ENCODE data around the gene CFAP47.
"Not testable (repeated sequence)": the region's sequence is repeated elsewhere in the genome, so short reads cannot be mapped to it uniquely, and the experiment has no call there.

Gene CFAP47, protein sequence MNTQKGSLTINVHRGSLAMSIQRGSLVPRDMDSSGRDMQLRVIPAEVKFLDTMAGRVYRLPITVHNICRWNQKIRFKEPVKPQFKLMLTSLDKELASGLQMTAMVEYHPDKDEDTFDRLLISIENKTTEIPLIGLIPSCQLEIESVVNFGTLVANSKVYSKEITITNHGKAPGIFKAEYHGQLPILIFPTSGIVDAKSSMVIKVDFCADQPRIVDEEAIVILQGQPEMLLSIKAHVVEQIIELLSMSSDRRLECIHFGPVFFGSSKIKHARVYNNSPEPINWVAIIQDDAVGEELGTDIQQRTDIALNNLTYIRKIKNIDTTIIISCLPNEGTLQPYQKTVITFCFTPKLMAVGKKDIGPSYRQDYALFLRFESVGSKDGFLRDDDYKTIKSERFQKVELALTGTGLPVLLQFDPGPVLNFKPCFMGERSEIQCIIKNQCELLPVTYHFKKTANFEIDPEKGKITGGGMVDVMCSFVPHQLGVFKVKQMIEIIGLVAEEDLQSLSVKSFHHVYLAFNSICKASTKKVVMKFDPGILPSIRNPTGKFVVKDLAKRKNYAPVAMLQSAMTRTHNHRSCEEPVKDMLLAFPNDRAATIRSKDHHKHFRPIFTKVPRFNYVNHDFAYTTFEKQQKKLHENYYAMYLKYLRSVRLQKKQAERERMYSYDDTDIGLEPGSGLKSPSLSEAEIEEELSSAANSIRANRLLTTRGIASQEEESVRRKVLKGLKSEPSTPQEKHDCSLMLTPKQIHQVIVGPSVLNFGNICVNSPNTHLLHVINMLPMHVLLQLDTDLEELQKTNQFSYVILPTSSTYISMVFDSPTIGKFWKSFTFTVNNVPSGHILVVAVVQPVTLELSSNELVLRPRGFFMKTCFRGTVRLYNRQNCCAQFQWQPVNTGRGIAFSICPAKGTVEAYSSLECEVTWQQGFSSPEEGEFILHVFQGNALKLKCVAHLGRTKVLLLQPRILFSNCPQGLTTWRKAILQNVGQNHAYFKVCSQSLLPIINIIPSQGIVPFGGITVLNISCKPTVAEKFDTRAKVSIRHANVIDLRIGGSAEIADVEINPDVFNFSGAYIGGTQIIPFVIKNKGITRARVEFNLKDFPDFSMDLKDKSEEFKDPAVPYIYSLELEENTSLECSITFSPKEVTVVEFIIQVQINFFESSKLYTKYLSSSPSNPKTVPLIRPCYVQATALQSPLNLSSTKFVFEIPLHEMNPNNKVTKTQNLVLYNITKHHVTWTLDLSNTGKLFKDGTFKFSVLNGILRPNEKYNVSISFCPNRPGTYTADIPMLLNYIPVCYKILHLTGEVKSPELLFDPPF (N-terminal part only)

DNA sequence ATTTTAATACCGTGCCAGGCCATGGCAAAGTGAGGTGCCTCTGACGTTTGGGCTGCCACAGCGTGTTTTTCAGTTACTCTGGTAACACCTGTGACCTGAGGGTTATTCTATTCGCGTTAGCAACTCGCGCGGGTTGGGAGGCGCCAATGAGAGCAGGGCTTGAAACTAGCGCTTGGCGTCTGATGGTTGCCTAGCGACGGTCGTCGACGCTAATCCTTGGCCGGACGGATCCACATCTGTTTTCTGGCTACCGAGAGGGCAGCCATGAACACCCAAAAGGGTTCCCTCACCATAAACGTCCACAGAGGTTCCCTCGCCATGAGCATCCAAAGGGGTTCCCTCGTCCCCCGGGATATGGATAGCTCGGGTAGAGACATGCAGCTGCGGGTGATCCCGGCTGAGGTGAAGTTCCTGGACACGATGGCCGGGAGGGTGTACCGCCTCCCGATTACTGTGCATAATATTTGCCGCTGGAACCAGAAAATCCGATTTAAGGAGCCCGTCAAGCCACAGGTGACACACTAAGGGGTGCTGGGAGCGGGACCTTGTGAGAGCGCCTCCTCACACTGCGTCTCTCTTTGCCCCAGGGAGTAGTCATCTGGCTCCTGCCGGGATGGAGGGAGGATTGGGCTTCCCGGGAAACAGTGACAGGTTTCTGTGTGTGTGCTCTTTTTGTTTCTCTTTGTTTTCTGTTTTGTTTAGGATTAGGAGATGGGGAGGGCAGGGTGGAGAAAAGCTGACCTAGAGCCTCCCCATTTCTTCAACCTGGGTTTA, at the start of gene CFAP47:
Gene CFAP47 (plus strand): TSS at position 199 of the 774 bp plus-strand sequence. CDS start 66 bp downstream, at position 265.
- no peak for DNase-seq

- DNase-seq = no peak
Measured at GRCh38 chrX:35880601-35881000, 38.9 kb upstream of the CFAP47 start.

DNA sequence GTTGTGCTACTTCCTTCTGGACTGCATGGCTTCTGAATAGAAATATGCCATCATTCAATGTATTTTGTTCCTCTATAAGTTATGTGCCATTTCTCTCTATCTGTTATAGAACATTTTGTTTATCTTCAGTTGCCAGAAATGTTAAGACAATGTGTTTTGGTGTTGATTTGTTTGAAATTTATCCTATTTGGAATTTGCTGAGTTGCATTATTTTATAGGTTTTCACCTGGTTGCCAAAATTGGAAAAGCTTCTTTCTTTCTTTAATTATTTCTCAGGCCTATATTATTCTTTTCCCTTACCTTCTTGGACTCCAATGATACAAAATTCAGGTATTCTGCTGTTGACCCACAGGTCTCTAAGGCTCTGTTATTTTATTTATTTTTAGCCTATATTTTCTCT, 33.4 kb upstream of the CFAP47 start:
- no peak for DNase-seq

GRCh38 chrX:35890699-35891098, 28.8 kb upstream of the CFAP47 start:
- DNase-seq = no peak

GRCh38 chrX:35986816-35987215, 67.3 kb downstream of the CFAP47 start:
- not testable (repeated sequence) for DNase-seq

- DNase-seq = no peak
Measured at GRCh38 chrX:36007207-36007606, 87.7 kb downstream of the CFAP47 start.

GRCh38 chrX:36019125-36019524, 99.6 kb downstream of the CFAP47 start:
- no peak for DNase-seq

DNA sequence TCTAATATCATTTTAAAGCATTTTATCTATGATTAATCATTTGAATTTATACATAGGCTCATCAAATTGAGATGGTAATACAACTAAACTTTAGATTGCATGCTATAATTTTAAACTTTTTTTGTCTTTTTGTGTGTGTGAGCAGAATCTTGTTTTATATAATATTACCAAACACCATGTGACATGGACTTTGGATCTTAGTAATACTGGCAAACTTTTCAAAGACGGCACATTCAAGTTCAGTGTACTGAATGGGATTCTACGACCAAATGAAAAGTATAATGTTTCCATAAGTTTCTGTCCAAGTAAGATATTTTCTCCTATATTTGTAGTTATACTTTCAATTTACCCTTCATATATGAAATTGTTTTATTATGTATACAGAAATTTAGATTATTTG, 116.0 kb downstream of the CFAP47 start:
- DNase-seq = no peak

- no peak for DNase-seq
Measured at GRCh38 chrX:36062778-36063177, 143.2 kb downstream of the CFAP47 start.

DNA sequence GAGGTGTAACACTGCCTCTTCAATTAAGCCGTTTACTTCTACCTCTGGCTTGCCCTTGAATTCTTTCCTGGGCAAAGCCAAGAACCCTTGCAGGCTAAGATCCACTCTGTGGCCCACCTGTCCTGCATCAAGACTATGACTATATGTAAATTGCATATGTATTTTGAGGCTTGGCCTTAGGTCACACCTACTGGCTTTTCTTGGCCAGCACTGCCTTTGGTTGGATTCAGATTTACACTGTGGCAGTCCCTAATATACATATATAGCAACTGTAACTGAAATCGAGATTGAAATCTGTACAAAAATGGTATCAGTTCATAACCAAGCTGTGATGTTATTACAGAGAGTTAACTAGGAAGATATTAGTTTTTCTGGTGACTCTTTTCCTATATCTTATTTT, 151.5 kb downstream of the CFAP47 start:
- DNase-seq = no peak

DNA sequence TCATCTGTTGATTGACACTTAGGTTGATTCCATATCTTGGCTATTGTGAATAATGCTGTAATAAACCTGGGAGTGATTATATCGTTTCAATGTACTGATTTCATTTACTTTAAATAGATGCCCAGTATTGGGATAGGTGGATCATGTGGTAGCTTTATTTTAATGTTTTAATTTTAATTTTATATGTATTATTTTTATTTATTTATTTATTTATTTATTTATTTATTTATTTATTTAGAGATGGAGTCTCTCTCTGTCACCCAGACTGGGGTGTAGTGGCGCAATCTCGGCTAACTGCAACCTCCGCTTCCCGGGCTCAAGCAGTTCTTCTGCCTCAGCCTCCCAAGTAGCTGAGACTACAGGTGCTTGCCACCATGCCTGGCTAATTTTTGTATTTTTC, 155.5 kb downstream of the CFAP47 start:
- DNase-seq = not testable (repeated sequence)

DNA sequence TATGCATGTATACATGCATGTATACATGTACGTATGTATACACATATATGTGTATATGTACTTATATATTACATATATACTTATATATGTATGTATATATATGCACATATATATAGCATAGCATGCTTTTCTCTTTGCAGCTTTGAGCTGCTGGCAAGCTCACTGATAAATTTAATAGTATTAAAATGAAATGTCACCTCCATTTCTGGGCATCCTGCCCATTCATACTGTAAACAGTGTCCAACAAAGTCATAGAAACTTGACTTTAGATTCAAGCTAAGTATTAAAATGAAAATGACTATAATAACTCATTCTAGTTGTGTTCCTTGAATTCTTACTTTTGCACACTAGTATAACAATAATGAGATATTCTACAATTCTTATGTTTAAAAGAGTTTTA, 163.7 kb downstream of the CFAP47 start:
- no peak for DNase-seq

DNA sequence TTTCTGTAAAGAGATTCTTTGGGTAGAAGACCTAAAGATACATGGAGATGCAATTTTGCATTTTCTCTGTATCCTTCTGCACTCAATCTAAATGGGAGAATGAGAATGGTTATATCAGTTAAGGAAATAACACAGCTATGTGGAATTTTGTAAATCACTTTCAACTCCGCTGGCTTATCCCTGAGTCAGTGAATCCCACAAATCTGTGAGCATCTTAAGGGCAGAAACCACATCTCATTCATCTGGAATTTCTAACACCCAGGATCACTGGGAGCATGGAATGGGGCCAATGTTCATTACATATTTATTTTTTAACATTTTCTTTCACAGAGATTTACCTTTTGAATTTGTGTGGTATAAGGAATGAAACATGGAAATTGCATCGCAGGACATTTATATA, 167.8 kb downstream of the CFAP47 start:
- DNase-seq = no peak

DNA sequence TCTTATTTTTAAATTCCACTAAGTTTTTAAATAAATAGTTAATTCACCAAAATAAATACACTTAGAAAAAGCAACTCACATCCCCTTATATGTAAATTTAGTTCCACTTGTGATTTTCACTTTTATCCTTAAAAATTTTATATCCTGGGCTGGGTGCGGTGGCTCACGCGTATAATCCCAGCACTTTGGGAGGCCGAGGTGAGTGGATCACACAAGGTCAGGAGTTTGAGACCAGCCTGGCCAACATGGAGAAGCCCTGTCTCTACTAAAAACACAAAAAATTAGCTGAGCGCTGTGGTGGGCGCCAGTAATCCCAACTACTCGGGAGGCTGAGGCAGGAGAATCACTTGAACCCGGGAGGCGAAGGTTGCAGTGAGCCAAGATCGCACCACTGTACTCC, 169.4 kb downstream of the CFAP47 start:
- DNase-seq = not testable (repeated sequence)

DNA sequence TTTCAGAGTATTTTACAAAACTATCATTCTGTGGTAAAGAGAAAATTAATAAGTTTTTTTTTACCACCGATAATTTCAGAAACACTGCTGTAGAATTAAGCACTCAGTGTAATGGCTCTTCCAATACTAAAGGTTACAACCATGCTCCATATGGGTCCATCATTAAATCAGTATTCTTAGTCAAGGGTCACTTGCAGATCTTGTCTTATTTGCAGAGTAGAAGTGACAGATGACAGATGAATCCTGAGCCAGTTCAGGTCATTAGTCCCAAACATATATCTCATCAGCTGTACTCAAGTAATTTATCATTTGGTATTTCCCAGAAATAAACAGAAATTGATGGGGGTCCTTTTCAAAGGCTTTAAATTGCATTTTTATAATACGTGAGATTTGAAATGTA, 182.9 kb downstream of the CFAP47 start:
- no peak for DNase-seq

DNA sequence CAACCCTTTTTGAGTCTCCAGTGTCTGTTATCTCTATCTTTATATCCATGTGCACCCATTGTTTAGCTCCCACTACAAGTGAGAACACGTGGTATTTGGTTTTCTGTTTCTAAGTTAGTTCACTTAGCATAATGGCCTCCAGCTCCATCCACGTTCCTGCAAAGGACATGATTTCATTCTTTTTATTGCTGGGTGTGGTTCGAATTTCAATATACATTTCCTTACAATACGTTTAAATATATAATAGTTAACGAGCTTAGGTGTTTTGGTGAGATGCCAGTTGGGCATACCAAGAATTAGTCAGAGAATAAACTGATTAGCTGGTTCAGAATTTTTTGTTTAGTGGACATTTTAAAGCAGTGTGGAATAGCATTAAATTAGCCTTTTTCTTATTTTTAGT, 196.7 kb downstream of the CFAP47 start:
- DNase-seq = no peak

DNA sequence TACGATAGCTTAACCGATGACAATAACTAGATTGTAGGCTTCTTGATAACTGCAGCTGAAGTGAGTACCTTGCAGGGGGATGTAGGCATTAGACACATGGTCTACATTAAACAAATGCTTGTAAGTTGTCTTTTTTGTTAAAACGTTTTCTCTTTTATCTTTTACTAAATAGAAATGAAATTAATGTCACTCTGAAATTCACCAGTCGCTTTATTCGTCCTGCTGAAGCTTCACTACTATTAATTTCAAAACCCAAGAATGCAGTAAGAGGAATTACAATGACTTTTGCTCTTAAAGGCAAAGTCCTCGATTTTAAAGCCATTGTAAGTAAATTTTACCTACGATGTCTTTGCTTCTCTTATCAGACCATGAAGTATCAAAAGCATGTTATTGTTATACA, 239.7 kb downstream of the CFAP47 start:
- DNase-seq = no peak

- peak; percentile 5 for DNase-seq
Measured at GRCh38 chrX:36160081-36160480, 240.5 kb downstream of the CFAP47 start.

DNA sequence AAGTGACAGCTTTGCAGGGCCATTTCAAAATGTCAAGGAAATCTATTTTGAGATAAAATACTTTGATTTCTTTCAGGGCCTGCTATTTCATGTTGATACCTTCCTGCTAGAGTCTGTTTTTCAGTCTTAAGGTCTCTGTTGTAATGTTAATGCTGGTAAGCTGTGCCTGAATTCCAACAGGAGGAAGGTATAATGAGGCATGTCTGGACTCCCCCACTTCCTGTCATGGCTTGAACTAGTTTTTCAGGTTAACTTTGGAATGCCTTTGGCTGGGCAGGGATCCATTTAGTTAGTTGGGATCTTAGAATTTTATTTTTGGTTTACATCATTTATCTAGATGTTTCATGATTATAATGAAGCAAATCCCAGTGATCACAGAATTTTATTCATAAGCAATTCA, 279.0 kb downstream of the CFAP47 start:
- no peak for DNase-seq

- no peak for DNase-seq
Measured at GRCh38 chrX:36199928-36200327, 280.4 kb downstream of the CFAP47 start.

DNA sequence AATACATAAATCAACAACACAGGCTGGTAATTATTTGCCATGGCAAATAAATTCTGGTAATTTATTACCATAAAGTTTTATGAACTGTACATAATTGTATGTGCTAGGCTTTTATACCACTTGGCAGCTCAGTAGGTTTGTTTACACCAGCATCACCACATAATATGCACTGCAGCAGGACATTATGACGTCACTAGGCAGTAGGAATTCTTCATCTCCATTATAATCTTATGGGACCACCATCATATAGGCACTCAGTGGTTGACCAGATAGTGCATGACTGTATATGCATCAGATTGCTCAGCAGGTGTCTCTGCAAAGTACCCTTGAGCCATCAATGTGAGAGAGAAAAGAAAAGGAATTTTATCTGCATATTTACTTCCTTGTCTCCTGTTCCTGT, 295.4 kb downstream of the CFAP47 start:
- no peak for DNase-seq

DNA sequence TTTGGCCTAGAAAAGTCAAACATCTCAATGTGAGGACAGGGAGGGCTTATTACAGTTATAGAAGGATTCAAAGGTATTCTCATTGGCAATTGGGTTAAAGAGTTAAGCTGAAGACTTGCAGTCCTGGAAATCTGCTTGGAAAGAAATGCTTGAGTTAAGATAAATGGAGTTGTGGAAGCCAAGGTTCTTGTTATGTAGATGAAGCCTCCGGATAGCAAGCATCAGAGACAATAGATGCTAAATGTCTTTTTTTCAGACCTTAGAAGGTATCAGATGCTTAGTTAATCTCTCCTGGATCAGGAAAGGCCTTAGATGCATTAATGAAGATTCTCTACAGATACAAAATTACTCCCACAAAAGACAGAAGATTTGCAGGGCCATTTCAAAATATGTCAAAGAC, 299.3 kb downstream of the CFAP47 start:
- DNase-seq = no peak
